ACC112 (cell line): Measurements from ENCODE around the gene HMCN1.

Experiments used
- H2AFZ ChIP-seq: fragments of 200-600 bp; sonication (generic); one replicate; pipeline ENCODE4 v1.6.0; 2017; ENCODE audit warnings: antibody characterized with exemption, low read length; ENCODE audit not compliant: unreplicated experiment
- H3K27ac ChIP-seq: fragments of 200-600 bp; sonication (generic); 2 replicates; pipeline ENCODE4 v1.5.1; 2014; ENCODE audit warnings: low read depth, mild to moderate bottlenecking, antibody characterized with exemption, low read length, moderate library complexity
- H3K27me3 ChIP-seq: fragments of 200-600 bp; sonication (generic); 2 replicates; pipeline ENCODE4 v1.6.1; 2014; ENCODE audit warnings: mild to moderate bottlenecking, antibody characterized with exemption, low read length, moderate library complexity, mixed read lengths; ENCODE audit not compliant: insufficient read depth
- H3K36me3 ChIP-seq: fragments of 200-600 bp; sonication (generic); 2 replicates; pipeline ENCODE4 v1.6.1; 2016; ENCODE audit warnings: mild to moderate bottlenecking, antibody characterized with exemption, low read length, moderate library complexity, mixed read lengths; ENCODE audit not compliant: insufficient read depth
- H3K4me1 ChIP-seq: fragments of 200-600 bp; sonication (generic); one replicate; pipeline ENCODE4 v1.6.1; 2016; ENCODE audit warnings: low read length, mixed read lengths; ENCODE audit not compliant: insufficient read depth, unreplicated experiment, control insufficient read depth
- H3K4me3 ChIP-seq: fragments of 200-600 bp; sonication (generic); 2 replicates; pipeline ENCODE4 v1.5.1; 2014; ENCODE audit warnings: mild to moderate bottlenecking, low read depth, low read length
- H3K79me2 ChIP-seq: fragments of 200-600 bp; sonication (generic); one replicate; pipeline ENCODE4 v1.6.0; 2016; ENCODE audit warnings: low read length; ENCODE audit not compliant: control insufficient read depth, unreplicated experiment, insufficient read depth

The HMCN1 gene

DNA sequence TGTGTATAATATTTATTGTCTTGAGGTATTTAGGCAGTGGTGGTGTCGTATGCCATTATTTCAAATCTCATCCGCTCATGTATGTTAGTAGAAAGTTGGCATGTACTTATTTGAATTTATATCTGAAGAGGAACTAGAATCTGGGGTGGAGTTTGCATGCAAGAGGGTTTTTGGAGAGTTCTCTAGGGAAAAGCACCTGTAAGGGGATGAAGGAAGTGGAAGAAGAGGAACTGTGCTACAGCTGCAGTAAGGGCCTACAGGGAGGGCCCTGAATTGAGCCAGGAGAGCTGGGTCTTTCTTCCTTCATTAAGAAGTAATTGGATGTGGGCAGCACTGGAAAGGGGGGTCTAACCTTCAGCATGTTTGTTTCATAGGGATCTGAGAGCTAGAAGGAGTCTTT is 197.2 kb downstream of the HMCN1 start:
- peaks cover 6% of the 10 kb centered on the region for H3K4me1 ChIP-seq
- no peaks in the 10 kb centered on the region for H3K27me3 ChIP-seq
- H3K79me2 ChIP-seq, result no peaks in the 10 kb centered on the region
- H3K27ac ChIP-seq, result no peak overlapping the region
- no peak overlapping the region for H3K4me3 ChIP-seq
- H2AFZ ChIP-seq, result no peak overlapping the region
- no peaks in the 10 kb centered on the region for H3K36me3 ChIP-seq

- Histone ChIP-seq H3K4me3 (no peak overlapping the region), H3K79me2 (no peaks in the 10 kb centered on the region), H3K27ac (no peak overlapping the region), H3K4me1 (peaks cover 6% of the 10 kb centered on the region), H3K27me3 (no peaks in the 10 kb centered on the region), H2AFZ (no peak overlapping the region), H3K36me3 (no peaks in the 10 kb centered on the region)
These were observed 199.4 kb downstream of the HMCN1 start for GRCh38 chr1:185933580-185933979.

GRCh38 chr1:185934476-185935189 is 200.4 kb downstream of the HMCN1 start:
- no peaks in the 10 kb centered on the region for H3K79me2 ChIP-seq
- peak overlapping the region; percentile 79 for H2AFZ ChIP-seq
- H3K27me3 ChIP-seq, result no peaks in the 10 kb centered on the region
- H3K4me1 ChIP-seq, result peaks cover 6% of the 10 kb centered on the region
- peak overlapping the region; percentile 77 for H3K27ac ChIP-seq
- H3K36me3 ChIP-seq, result no peaks in the 10 kb centered on the region
- peak overlapping the region; percentile 63 for H3K4me3 ChIP-seq

DNA sequence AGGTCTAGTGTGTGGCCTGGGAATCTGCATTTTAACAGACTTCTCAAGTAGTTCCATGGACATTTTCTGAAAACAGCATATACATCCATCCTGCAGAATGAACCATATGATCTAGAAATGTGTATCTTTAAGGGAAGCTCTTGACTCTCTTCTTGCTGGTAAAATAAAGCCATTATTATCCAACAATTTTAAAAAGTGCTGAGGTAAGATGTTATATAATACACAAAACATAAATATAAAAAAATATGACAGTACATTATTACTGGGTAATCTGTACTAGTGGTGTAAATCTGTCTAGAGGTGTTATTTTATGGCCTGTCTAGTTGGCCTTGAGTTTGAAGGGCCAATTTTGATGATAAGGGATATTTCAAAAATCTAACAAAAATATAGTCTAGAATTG is 201.2 kb downstream of the HMCN1 start:
- Histone ChIP-seq H3K36me3 (no peaks in the 10 kb centered on the region), H2AFZ (no peak overlapping the region), H3K4me3 (no peak overlapping the region), H3K27ac (peak overlapping the region; percentile 77), H3K79me2 (no peaks in the 10 kb centered on the region), H3K27me3 (no peaks in the 10 kb centered on the region), H3K4me1 (peaks cover 6% of the 10 kb centered on the region)

DNA sequence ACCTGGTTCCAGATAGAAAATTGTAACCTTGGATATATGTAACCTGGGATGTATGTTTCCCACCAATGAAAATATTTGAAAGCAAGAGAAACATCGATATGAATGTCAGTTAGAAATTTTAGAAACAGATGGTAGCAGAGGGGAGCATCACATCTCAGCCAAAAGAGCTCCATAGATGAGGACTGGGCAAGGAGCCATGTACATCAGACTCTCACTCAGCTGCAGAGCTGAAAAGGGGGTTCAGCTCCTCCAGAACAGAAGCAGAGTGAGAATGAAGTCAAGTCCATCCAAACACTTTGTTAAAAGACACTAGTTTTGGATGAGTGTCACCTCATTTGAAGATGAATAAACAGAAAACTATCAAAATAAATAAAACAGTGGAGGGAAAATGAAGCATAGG is 202.4 kb downstream of the HMCN1 start:
- Histone ChIP-seq H3K36me3 (no peaks in the 10 kb centered on the region), H3K79me2 (no peaks in the 10 kb centered on the region), H3K27me3 (no peaks in the 10 kb centered on the region), H2AFZ (no peak overlapping the region), H3K4me3 (no peak overlapping the region), H3K27ac (no peak overlapping the region), H3K4me1 (peaks cover 6% of the 10 kb centered on the region)

DNA sequence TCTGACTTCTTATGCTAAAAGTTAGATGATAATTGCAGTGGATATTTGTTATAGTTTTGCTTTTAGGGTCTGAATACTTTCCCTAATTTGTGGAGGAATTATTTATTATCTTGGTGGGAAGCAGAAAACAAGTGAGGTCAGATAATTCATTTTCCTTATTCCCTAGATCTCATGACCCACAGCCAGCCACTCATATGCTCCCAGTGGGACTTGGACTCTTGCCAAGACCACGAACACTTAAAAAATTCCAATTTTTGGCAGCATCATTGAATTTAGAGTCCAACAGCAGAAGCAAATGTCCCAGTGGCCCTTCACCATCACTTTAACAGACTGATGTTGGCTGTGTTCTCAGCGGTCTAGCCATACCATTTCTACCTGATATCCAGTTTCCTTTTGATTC is 204.2 kb downstream of the HMCN1 start:
- Histone ChIP-seq H3K79me2 (no peaks in the 10 kb centered on the region), H3K27ac (no peak overlapping the region), H3K27me3 (no peaks in the 10 kb centered on the region), H3K36me3 (no peaks in the 10 kb centered on the region), H2AFZ (no peak overlapping the region), H3K4me3 (no peak overlapping the region), H3K4me1 (peaks cover 6% of the 10 kb centered on the region)

- no peak overlapping the region for H3K27ac ChIP-seq
- no peak overlapping the region for H3K4me3 ChIP-seq
- peaks cover 6% of the 10 kb centered on the region for H3K4me1 ChIP-seq
These were observed 205.0 kb downstream of the HMCN1 start for GRCh38 chr1:185939142-185939541.

GRCh38 chr1:185942961-185943360 is 208.8 kb downstream of the HMCN1 start:
- Histone ChIP-seq H3K79me2 (no peaks in the 10 kb centered on the region), H3K36me3 (no peaks in the 10 kb centered on the region), H3K27ac (no peak overlapping the region), H3K4me3 (no peak overlapping the region), H3K27me3 (no peaks in the 10 kb centered on the region), H2AFZ (no peak overlapping the region), H3K4me1 (no peaks in the 10 kb centered on the region)

More at GRCh38 chr1:185939142-185939541, 205.0 kb downstream of the HMCN1 start:
- no peaks in the 10 kb centered on the region for H3K79me2 ChIP-seq
- H2AFZ ChIP-seq, result no peak overlapping the region
- no peaks in the 10 kb centered on the region for H3K36me3 ChIP-seq
- H3K27me3 ChIP-seq, result no peaks in the 10 kb centered on the region

DNA sequence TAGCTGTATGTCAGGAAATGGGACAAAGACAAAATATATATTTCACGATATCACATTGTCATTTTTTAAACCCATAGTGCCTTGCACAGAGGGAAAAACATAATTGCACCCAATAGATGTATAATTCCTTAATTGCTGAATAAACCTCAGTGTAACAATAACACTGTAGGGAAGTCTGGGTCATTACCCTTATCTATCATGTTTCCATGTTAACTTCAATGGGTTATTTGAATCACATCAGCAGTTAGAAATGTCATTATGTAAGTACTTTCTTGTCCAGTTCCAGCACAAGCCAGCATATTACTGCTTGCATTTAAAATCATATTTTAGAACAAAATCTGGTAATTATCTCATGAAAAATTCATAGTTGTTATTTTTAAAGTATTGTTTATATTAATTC is 222.7 kb downstream of the HMCN1 start:
- Histone ChIP-seq H3K27ac (no peak overlapping the region), H2AFZ (no peak overlapping the region), H3K4me3 (no peak overlapping the region), H3K79me2 (no peaks in the 10 kb centered on the region), H3K27me3 (no peaks in the 10 kb centered on the region), H3K4me1 (peaks cover 3% of the 10 kb centered on the region), H3K36me3 (no peaks in the 10 kb centered on the region)

GRCh38 chr1:185957441-185958363 is 223.5 kb downstream of the HMCN1 start:
- H2AFZ ChIP-seq, result no peak overlapping the region
- H3K27ac ChIP-seq, result no peak overlapping the region
- no peaks in the 10 kb centered on the region for H3K36me3 ChIP-seq
- H3K27me3 ChIP-seq, result no peaks in the 10 kb centered on the region
- H3K4me1 ChIP-seq, result peaks cover 7% of the 10 kb centered on the region
- H3K79me2 ChIP-seq, result no peaks in the 10 kb centered on the region
- no peak overlapping the region for H3K4me3 ChIP-seq
